Naive thymus-derived CD4-positive, alpha-beta T cell (primary cell): ENCODE results near the gene FRK. TPM values are rescaled to one million over a fixed set of nuclear protein-coding genes. Genes with fewer than 3 reads are reported as not detected.

ENCODE experiments used
- ATAC-seq: fragments of 150-1000 bp; cut with Tn5 transposase; 2 replicates; pipeline ENCODE4 v1.10.0; 2021; ENCODE audit warnings: mild to moderate bottlenecking, moderate library complexity
- CTCF ChIA-PET: fragments of 350-600 bp; sonication (Branson Sonifier 250); formaldehyde crosslinking; loops from one replicate; lab custom pipeline; 2021; ENCODE audit warnings: antibody characterized with exemption; lab: Charles Lee
- POLR2A ChIA-PET: fragments of 350-600 bp; sonication (Branson Sonifier 250); formaldehyde crosslinking; loops from one replicate; lab custom pipeline; 2021; ENCODE audit warnings: antibody characterized with exemption, inconsistent platforms; lab: Charles Lee
- DNase-seq, 9 donors: peaks; one replicate each; pipeline versions ENCODE4 v3.0.0 to v3.0.0-alpha.2; 2020 to 2022; ENCODE audit warnings: mixed read lengths in 1 of 9
- H3K27ac ChIP-seq: one replicate; pipeline ENCODE4 v1.7.0; 2013; ENCODE audit warnings: mild to moderate bottlenecking, low read depth, low read length, moderate library complexity
- H3K27me3 ChIP-seq, 2 donors: one replicate each; pipeline ENCODE4 v1.7.0; 2013; ENCODE audit warnings: low read length in 2 of 2, mild to moderate bottlenecking in 2 of 2, moderate library complexity in 2 of 2; ENCODE audit not compliant: control insufficient read depth in 2 of 2, insufficient read depth in 2 of 2
- H3K36me3 ChIP-seq, 3 experiments: 1 replicate in 2 of 3; 2 replicates in 1 of 3; pipeline ENCODE4 v1.7.0; 2013; ENCODE audit warnings: low read length in 3 of 3, mild to moderate bottlenecking in 3 of 3, moderate library complexity in 1 of 3; ENCODE audit not compliant: insufficient read depth in 3 of 3, control insufficient read depth in 2 of 3
- H3K4me1 ChIP-seq, 2 donors: one replicate each; pipeline ENCODE4 v1.7.0; 2013; ENCODE audit warnings: low read length in 2 of 2, mild to moderate bottlenecking in 2 of 2, moderate library complexity in 1 of 2; ENCODE audit not compliant: control insufficient read depth in 2 of 2, insufficient read depth in 2 of 2
- H3K4me3 ChIP-seq: 2 replicates; pipeline ENCODE4 v1.7.0; 2013; ENCODE audit warnings: mild to moderate bottlenecking, low read length
- H3K9me3 ChIP-seq, 3 experiments: 1 replicate in 2 of 3; 2 replicates in 1 of 3; pipeline ENCODE4 v1.7.0; 2013; ENCODE audit warnings: low read length in 3 of 3; ENCODE audit not compliant: control insufficient read depth in 2 of 3
- H3K27ac Mint-ChIP-seq, 9 donors: one replicate each; pipeline ENCODE4 v1.8.0; 2020 to 2022; ENCODE audit warnings: mixed read lengths in 9 of 9, mild to moderate bottlenecking in 8 of 9, moderate library complexity in 5 of 9, inconsistent platforms in 2 of 9
- H3K27me3 Mint-ChIP-seq, 5 donors: one replicate each; pipeline ENCODE4 v1.8.0; 2021 to 2022; ENCODE audit warnings: mixed read lengths in 5 of 5, mild to moderate bottlenecking in 1 of 5
- H3K36me3 Mint-ChIP-seq, 5 donors: one replicate each; pipeline ENCODE4 v1.8.0; 2020 to 2022; ENCODE audit warnings: mixed read lengths in 5 of 5, mild to moderate bottlenecking in 3 of 5, inconsistent platforms in 1 of 5
- H3K4me1 Mint-ChIP-seq, 7 donors: one replicate each; pipeline ENCODE4 v1.8.0; 2020 to 2022; ENCODE audit warnings: mixed read lengths in 7 of 7, mild to moderate bottlenecking in 3 of 7, inconsistent platforms in 1 of 7
- H3K4me3 Mint-ChIP-seq, 10 donors: one replicate each; pipeline ENCODE4 v1.8.0; 2020 to 2022; ENCODE audit warnings: mild to moderate bottlenecking in 10 of 10, mixed read lengths in 10 of 10, moderate library complexity in 6 of 10, inconsistent platforms in 2 of 10
- H3K9me3 Mint-ChIP-seq, 11 donors: one replicate each; pipeline ENCODE4 v1.8.0; 2020 to 2022; ENCODE audit warnings: mixed read lengths in 11 of 11, mild to moderate bottlenecking in 4 of 11, inconsistent platforms in 1 of 11, moderate library complexity in 1 of 11
- intact Hi-C, 2 donors: fragments of 100-400 bp; cut with micrococcal nuclease; formaldehyde crosslinking; loops; one replicate each; pipeline ENCODE4 v1.15.1; 2023
- polyA plus RNA-seq, 2 donors: library from polyadenylated mRNA; unstranded; fragments of 300-500 nt; fragmentation: Illumina TruSeq; gene quantifications; one replicate each; pipeline ENCODE4 v1.2.3, GENCODE V29; 2021
- total RNA-seq, 6 experiments: library from RNA in 5 of 6; stranded (reverse) in 5 of 6; gene quantifications; 1 replicate in 5 of 6; 2 replicates in 1 of 6; pipeline ENCODE4 v1.2.3 and lab custom pipeline; 2021 to 2026

Gene FRK
- total and polyA plus RNA-seq, 7 experiments from 2014 or later = 0.02 to 0.05 (median 0.04) TPM; not detected in 3

DNA sequence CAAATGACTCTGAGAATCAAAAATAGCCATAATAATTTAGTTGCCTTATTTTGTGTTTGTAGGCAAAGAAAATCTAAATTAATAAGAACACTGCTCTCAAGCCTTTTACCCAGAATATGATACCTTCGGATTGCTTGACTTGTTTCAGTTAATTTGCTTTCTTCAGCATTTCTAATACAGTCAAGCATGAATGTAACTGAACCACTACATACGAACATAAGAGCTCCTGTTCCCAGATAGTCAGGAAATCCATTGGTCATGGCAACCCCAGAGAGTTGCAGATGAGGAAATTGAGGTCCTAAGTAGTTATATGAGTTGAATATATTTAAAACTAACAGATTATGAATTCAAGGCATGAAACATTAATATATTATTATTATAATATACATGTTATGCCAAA lies 2.9 kb downstream of the FRK start:
- Mint-ChIP-seq H3K9me3 (no peaks in the 10 kb centered on the region), H3K36me3 (no peaks in the 10 kb centered on the region), H3K27me3 (peaks cover 0 to 10% (median 5%) of the 10 kb centered on the region in 5 donors), H3K27ac (no peak overlapping the region), H3K4me3 (no peak overlapping the region), H3K4me1 (no peaks in the 10 kb centered on the region)
- intact Hi-C loops = no loop called here
- DNase-seq (no peak), ATAC-seq (no peak)
- Histone ChIP-seq H3K27ac (no peak overlapping the region), H3K27me3 (no peaks in the 10 kb centered on the region), H3K9me3 (no peaks in the 10 kb centered on the region), H3K36me3 (no peaks in the 10 kb centered on the region), H3K4me1 (no peaks in the 10 kb centered on the region), H3K4me3 (no peak overlapping the region)
- POLR2A ChIA-PET = no interaction called here
- CTCF ChIA-PET = no interaction called here

DNA sequence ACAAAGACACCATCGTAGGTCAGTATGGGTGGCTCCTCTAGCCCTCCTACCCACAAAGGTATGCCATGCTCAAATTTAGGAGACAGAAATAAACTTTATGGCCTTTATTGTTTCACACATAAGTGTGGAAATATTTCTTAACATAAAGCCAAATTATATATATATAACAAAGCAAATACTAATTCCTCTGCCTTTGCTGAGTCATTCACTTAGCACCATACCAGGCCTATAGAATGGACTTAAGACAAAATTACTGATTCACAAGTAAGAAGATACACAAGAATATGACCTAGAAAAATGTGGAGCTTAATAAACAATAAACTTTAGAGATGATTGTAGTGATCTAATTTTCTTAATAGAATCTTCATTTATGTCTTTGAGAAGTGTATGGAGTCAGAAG lies 5.2 kb downstream of the FRK start:
- Mint-ChIP-seq H3K27ac (no peak overlapping the region), H3K4me3 (no peak overlapping the region), H3K27me3 (peaks cover 0 to 17% (median 6%) of the 10 kb centered on the region in 5 donors), H3K4me1 (no peaks in the 10 kb centered on the region), H3K9me3 (no peaks in the 10 kb centered on the region), H3K36me3 (no peaks in the 10 kb centered on the region)
- no peaks in the 10 kb centered on the region for H3K27me3 ChIP-seq
- ATAC-seq (no peak), DNase-seq (no peak)
- H3K4me1 ChIP-seq = no peaks in the 10 kb centered on the region
- H3K4me3 ChIP-seq = no peak overlapping the region
- H3K27ac ChIP-seq = no peak overlapping the region
- intact Hi-C loops = no loop called here
- ChIA-PET POLR2A (no interaction called here), CTCF (no interaction called here)
- H3K9me3 ChIP-seq = no peaks in the 10 kb centered on the region
- H3K36me3 ChIP-seq = no peaks in the 10 kb centered on the region

- Histone ChIP-seq H3K9me3 (no peaks in the 10 kb centered on the region), H3K27ac (no peak overlapping the region), H3K36me3 (no peaks in the 10 kb centered on the region), H3K27me3 (no peaks in the 10 kb centered on the region), H3K4me1 (no peaks in the 10 kb centered on the region), H3K4me3 (no peak overlapping the region)
- no peaks in the 10 kb centered on the region for H3K36me3 Mint-ChIP-seq
- peaks cover 3 to 42% (median 20%) of the 10 kb centered on the region in 5 donors for H3K27me3 Mint-ChIP-seq
- DNase-seq (no peak), ATAC-seq (no peak)
- no peak overlapping the region for H3K27ac Mint-ChIP-seq
- ChIA-PET CTCF (no interaction called here), POLR2A (no interaction called here)
- intact Hi-C loops = no loop called here
- H3K4me3 Mint-ChIP-seq = no peak overlapping the region
- peaks cover 0 to 1% (median 0%) of the 10 kb centered on the region in 11 donors for H3K9me3 Mint-ChIP-seq
- no peaks in the 10 kb centered on the region for H3K4me1 Mint-ChIP-seq
Measured at GRCh38 chr6:116051244-116051643, 9.4 kb downstream of the FRK start.

GRCh38 chr6:116050737-116051136 lies 10.0 kb downstream of the FRK start:
- H3K27ac ChIP-seq = no peak overlapping the region

DNA sequence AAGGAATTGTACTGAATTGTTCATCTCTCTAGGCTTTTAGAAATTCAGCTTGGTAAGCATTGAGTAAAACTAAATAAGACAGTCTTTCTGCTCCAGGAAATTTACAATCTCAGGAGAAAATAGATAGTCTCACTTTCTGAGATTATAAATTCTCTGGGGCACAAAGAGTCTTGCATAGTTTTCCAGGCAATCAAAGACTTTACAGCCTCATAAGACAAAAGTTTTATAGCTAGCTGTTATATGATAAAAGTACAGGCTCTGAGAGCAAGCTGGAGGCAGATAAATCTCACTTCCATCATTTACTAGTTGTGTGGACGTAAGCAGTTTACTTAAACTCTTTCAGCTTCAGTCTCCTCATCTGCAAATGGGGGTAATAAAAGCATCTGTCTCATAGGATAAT lies 11.4 kb downstream of the FRK start:
- H3K4me3 ChIP-seq = no peak overlapping the region
- no peak for DNase-seq
- H3K4me1 ChIP-seq = no peaks in the 10 kb centered on the region
- intact Hi-C loops = no loop called here
- H3K36me3 ChIP-seq = no peaks in the 10 kb centered on the region
- H3K9me3 Mint-ChIP-seq = peaks cover 0 to 2% (median 0%) of the 10 kb centered on the region in 11 donors
- H3K27ac ChIP-seq = no peak overlapping the region
- ATAC-seq = no peak
- ChIA-PET POLR2A (no interaction called here), CTCF (no interaction called here)
- peaks cover 3 to 43% (median 20%) of the 10 kb centered on the region in 5 donors for H3K27me3 Mint-ChIP-seq
- no peaks in the 10 kb centered on the region for H3K27me3 ChIP-seq
- no peak overlapping the region for H3K4me3 Mint-ChIP-seq
- no peaks in the 10 kb centered on the region for H3K9me3 ChIP-seq
- no peak overlapping the region for H3K27ac Mint-ChIP-seq
- H3K4me1 Mint-ChIP-seq = no peaks in the 10 kb centered on the region
- H3K36me3 Mint-ChIP-seq = no peaks in the 10 kb centered on the region

More at GRCh38 chr6:116050737-116051136, 10.0 kb downstream of the FRK start:
- Histone ChIP-seq H3K36me3 (no peaks in the 10 kb centered on the region), H3K27me3 (no peaks in the 10 kb centered on the region), H3K4me1 (no peaks in the 10 kb centered on the region), H3K9me3 (no peaks in the 10 kb centered on the region), H3K4me3 (no peak overlapping the region)
- ChIA-PET CTCF (no interaction called here), POLR2A (no interaction called here)
- Mint-ChIP-seq H3K27ac (no peak overlapping the region), H3K36me3 (no peaks in the 10 kb centered on the region), H3K4me3 (no peak overlapping the region), H3K27me3 (peaks cover 3 to 42% (median 20%) of the 10 kb centered on the region in 5 donors), H3K4me1 (no peaks in the 10 kb centered on the region), H3K9me3 (peaks cover 0 to 1% (median 0%) of the 10 kb centered on the region in 11 donors)
- DNase-seq (no peak), ATAC-seq (no peak)
- intact Hi-C loops = no loop called here

- DNase-seq = no peak
- peaks cover 0 to 8% (median 0%) of the 10 kb centered on the region in 11 donors for H3K9me3 Mint-ChIP-seq
- no peak overlapping the region for H3K4me3 Mint-ChIP-seq
- Histone ChIP-seq H3K36me3 (no peaks in the 10 kb centered on the region), H3K4me1 (no peaks in the 10 kb centered on the region), H3K9me3 (no peaks in the 10 kb centered on the region), H3K27me3 (no peaks in the 10 kb centered on the region), H3K4me3 (no peak overlapping the region), H3K27ac (no peak overlapping the region)
- H3K27ac Mint-ChIP-seq = no peak overlapping the region
- ATAC-seq = no peak
- intact Hi-C loops = no loop called here
- ChIA-PET POLR2A (interaction anchor here (1.2 kb wide), 1 partner anchor 10 kb away, joined by 4 read pairs; no protein-coding TSS in a partner anchor), CTCF (interaction anchor here (0.6 kb wide), 1 partner anchor 9 kb away, joined by 7 read pairs; no protein-coding TSS in a partner anchor)
- peaks cover 4 to 58% (median 35%) of the 10 kb centered on the region in 5 donors for H3K27me3 Mint-ChIP-seq
- H3K36me3 Mint-ChIP-seq = no peaks in the 10 kb centered on the region
- no peaks in the 10 kb centered on the region for H3K4me1 Mint-ChIP-seq
Measured at GRCh38 chr6:116047173-116047933, 13.3 kb downstream of the FRK start.

GRCh38 chr6:116046737-116047136 lies 14.0 kb downstream of the FRK start:
- DNase-seq (no peak), ATAC-seq (no peak)
- H3K4me3 ChIP-seq = no peak overlapping the region
- no peak overlapping the region for H3K27ac ChIP-seq
- intact Hi-C loops = no loop called here
- H3K9me3 ChIP-seq = no peaks in the 10 kb centered on the region
- Mint-ChIP-seq H3K36me3 (no peaks in the 10 kb centered on the region), H3K27me3 (peaks cover 4 to 59% (median 35%) of the 10 kb centered on the region in 5 donors), H3K4me1 (no peaks in the 10 kb centered on the region), H3K27ac (no peak overlapping the region), H3K4me3 (no peak overlapping the region), H3K9me3 (peaks cover 0 to 8% (median 0%) of the 10 kb centered on the region in 11 donors)
- H3K27me3 ChIP-seq = no peaks in the 10 kb centered on the region
- H3K36me3 ChIP-seq = no peaks in the 10 kb centered on the region
- ChIA-PET POLR2A (interaction anchor here (1.2 kb wide), 1 partner anchor 10 kb away, joined by 4 read pairs; no protein-coding TSS in a partner anchor), CTCF (interaction anchor here (0.6 kb wide), 1 partner anchor 9 kb away, joined by 7 read pairs; no protein-coding TSS in a partner anchor)
- H3K4me1 ChIP-seq = no peaks in the 10 kb centered on the region
